DND-41 (cell line): ENCODE measurements around the gene BYSL.

Source experiments
- ATAC-seq: fragments of 200-7000 bp; cut with Tn5 transposase; 3 replicates; pipeline ENCODE4 v1.9.1; 2021; ENCODE audit warnings: low read depth; ENCODE audit not compliant: insufficient read depth
- DNase-seq: peaks from one replicate; pipeline ENCODE4 v3.0.0-alpha.2; 2020
- H2AFZ ChIP-seq: 2 replicates; pipeline ENCODE4 v1.6.0; 2012; ENCODE audit warnings: low read depth, low read length
- H3K27ac ChIP-seq: 2 replicates; pipeline ENCODE4 v1.5.1; 2012; ENCODE audit warnings: low read length, inconsistent platforms
- H3K27me3 ChIP-seq: fragments of 200-600 bp; sonication (generic); 2 replicates; pipeline ENCODE4 v1.6.0; 2012; ENCODE audit warnings: low read length, mild to moderate bottlenecking, inconsistent platforms; ENCODE audit not compliant: insufficient read depth, poor library complexity
- H3K36me3 ChIP-seq: 2 replicates; pipeline ENCODE4 v1.5.1; 2012; ENCODE audit warnings: low read length, inconsistent platforms; ENCODE audit not compliant: insufficient read depth
- H3K4me1 ChIP-seq: 2 replicates; pipeline ENCODE4 v1.5.1; 2012; ENCODE audit warnings: mild to moderate bottlenecking, low read length; ENCODE audit not compliant: insufficient read depth
- H3K4me2 ChIP-seq: 2 replicates; pipeline ENCODE4 v1.6.0; 2012; ENCODE audit warnings: mild to moderate bottlenecking, moderate library complexity, low read length, inconsistent platforms; ENCODE audit not compliant: insufficient read depth
- H3K4me3 ChIP-seq, 2 experiments: fragments of 200-600 bp in 1 of 2; shearing (Covaris generic) in 1 of 2; 2 replicates each; pipeline ENCODE4 v1.5.1; 2012 to 2016; ENCODE audit warnings: inconsistent platforms in 2 of 2, low read length in 2 of 2, mild to moderate bottlenecking in 2 of 2, low read depth in 1 of 2, moderate library complexity in 1 of 2
- H3K79me2 ChIP-seq: 2 replicates; pipeline ENCODE4 v1.6.0; 2012; ENCODE audit warnings: low read length, inconsistent platforms; ENCODE audit not compliant: insufficient read depth
- H3K9ac ChIP-seq: 2 replicates; pipeline ENCODE4 v1.6.0; 2012; ENCODE audit warnings: low read depth, mild to moderate bottlenecking, inconsistent platforms, low read length, moderate library complexity
- H3K9me3 ChIP-seq: 2 replicates; pipeline ENCODE4 v1.5.1; 2012; ENCODE audit warnings: low read length, moderate library complexity, mild to moderate bottlenecking, inconsistent platforms; ENCODE audit not compliant: insufficient read depth, severe bottlenecking
- H4K20me1 ChIP-seq: 2 replicates; pipeline ENCODE4 v1.6.0; 2012; ENCODE audit warnings: low read length; ENCODE audit not compliant: insufficient read depth
- EZH2 ChIP-seq: IDR thresholded peaks from 3 replicates; pipeline ENCODE4 v1.6.1; 2012; ENCODE audit warnings: borderline replicate concordance, low read depth, mild to moderate bottlenecking, moderate library complexity, low read length, inconsistent platforms; ENCODE audit not compliant: severe bottlenecking
- TF ChIP-seq, protein P1 (sequence below): IDR thresholded peaks from 2 replicates; pipeline ENCODE4 v1.5.1; 2012; ENCODE audit warnings: borderline replicate concordance, low read length, moderate library complexity, mild to moderate bottlenecking; ENCODE audit not compliant: poor library complexity, severe bottlenecking; ENCODE audit errors: extremely low read depth

BYSL gene

DNA sequence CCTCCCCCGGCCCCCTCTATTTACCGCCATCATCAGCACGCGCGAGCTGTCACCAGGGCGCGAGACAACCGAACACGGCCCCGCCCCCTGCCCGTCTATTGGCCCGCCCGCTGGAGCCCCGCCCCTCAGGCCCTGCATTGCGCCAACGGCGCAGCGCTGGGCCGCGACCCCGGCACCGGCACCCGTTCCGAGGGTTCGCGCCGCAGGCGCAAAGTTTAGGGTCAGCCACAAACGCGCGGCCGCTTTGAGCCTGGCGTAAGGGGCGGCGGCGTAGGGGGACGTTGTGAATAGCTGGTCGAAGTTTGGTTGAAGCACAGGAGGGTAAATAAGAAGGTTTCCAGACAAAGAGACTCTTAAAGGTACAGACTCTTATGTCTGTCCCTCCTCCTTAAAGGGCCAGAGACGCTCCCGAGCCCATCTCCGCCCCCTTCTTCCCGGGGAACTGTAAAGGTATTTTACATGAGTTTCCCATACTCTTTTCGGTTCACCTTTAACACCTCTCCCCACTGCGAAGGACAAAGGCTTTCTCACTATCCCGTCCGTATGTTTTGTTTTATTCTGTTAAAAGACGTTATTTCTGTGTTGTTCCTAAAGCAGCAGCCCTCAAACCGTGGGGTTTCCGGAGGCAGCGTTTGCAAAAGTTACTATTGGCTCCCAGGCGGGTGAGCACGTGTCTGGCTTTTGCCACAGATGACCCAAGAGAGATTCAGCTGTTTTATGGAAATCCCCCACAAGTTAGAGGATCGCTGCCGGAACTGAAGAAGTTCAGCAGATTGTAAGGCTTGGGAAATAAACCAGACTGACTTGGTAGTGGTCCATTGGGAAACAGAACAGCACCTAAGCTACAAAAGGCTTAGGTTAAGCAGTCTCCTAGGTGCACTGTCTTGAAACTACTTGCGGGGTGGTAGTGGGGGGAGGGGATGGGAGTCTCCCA, 25.7 kb upstream of the BYSL start, which contains the start of gene USP49:
TSS of gene USP49 (minus strand) at position 76 of the 934 bp plus-strand sequence. CDS start 88,392 bp downstream, outside the sequence.
- Histone ChIP-seq H3K4me1 (peaks cover 57% of the 10 kb centered on the region), H3K27me3 (no peaks in the 10 kb centered on the region), H3K27ac (peak within 1 kb of the TSS; percentile 94), H3K9me3 (no peaks in the 10 kb centered on the region), H4K20me1 (no peaks in the 10 kb centered on the region), H2AFZ (peak within 1 kb of the TSS; percentile 98), H3K9ac (peak within 1 kb of the TSS; percentile 85), H3K79me2 (peaks cover 44% of the 10 kb centered on the region), H3K4me2 (peak within 1 kb of the TSS; percentile 92), H3K4me3 (peak within 1 kb of the TSS; percentile 54 to 93), H3K36me3 (peaks cover 4% of the 10 kb centered on the region; the same call in 1 of the 2 replicates)
- DNase-seq, result peak; percentile 95
- TF ChIP-seq EZH2, result no peak
- TF ChIP-seq, protein P1, sequence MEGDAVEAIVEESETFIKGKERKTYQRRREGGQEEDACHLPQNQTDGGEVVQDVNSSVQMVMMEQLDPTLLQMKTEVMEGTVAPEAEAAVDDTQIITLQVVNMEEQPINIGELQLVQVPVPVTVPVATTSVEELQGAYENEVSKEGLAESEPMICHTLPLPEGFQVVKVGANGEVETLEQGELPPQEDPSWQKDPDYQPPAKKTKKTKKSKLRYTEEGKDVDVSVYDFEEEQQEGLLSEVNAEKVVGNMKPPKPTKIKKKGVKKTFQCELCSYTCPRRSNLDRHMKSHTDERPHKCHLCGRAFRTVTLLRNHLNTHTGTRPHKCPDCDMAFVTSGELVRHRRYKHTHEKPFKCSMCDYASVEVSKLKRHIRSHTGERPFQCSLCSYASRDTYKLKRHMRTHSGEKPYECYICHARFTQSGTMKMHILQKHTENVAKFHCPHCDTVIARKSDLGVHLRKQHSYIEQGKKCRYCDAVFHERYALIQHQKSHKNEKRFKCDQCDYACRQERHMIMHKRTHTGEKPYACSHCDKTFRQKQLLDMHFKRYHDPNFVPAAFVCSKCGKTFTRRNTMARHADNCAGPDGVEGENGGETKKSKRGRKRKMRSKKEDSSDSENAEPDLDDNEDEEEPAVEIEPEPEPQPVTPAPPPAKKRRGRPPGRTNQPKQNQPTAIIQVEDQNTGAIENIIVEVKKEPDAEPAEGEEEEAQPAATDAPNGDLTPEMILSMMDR, result no peak
- ATAC-seq, result peak; percentile 84

DNA sequence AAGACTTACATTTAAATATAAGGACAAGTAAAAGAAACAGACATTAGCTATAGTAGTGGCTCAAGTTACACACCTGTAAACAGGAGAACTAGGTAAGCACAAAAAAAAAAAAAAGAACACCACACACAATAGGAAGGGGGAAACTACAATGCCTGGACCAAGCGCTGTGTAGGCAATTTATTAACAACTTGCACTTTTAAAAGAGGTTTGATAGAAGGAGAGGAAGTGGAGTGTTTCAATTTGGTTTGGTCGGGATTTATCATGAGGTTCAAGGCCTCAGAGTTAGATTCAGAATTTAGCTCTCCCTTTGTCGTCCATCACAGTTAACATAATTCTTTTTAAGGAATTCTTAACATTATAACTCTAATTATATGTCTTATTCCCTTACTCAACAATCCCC, 25.0 kb upstream of the BYSL start:
- Histone ChIP-seq H3K79me2 (peaks cover 37% of the 10 kb centered on the region), H3K4me3 (peak overlapping the region; percentile 54 to 93; a peak in 3 of 4 replicates), H3K27me3 (no peaks in the 10 kb centered on the region), H3K4me1 (peaks cover 50% of the 10 kb centered on the region), H4K20me1 (no peaks in the 10 kb centered on the region), H3K27ac (peak overlapping the region; percentile 78), H3K4me2 (peak overlapping the region; percentile 84), H2AFZ (peak overlapping the region; percentile 75), H3K36me3 (no peaks in the 10 kb centered on the region; the same call in 1 of the 2 replicates), H3K9ac (peak overlapping the region; percentile 85), H3K9me3 (no peaks in the 10 kb centered on the region)
- TF ChIP-seq, protein P1, result no peak
- TF ChIP-seq EZH2, result no peak
- DNase-seq, result no peak
- ATAC-seq, result no peak

DNA sequence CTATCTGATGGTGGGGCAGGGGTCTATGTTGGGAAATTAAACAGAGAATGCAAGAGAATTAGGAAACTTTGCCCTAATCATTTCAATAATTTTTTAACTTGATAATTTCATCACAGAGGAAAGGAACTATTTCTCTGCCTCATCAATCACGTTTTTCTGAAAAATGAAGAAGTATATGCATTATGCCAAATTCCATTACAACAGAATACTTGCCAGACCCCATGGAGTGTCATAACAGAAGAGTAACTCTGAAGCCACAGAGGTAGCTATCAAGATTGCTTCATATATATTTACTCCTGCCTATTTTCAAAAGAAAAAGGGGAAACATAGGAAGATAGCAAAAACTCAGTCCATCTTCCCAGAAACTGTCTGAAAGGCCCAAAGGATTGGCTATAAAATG, 20.4 kb upstream of the BYSL start:
- H3K36me3 ChIP-seq, result peaks cover 21% of the 10 kb centered on the region
- no peaks in the 10 kb centered on the region for H3K27me3 ChIP-seq
- no peaks in the 10 kb centered on the region for H4K20me1 ChIP-seq
- no peak overlapping the region for H3K4me2 ChIP-seq
- H3K4me3 ChIP-seq, result no peak overlapping the region
- DNase-seq, result no peak
- H3K79me2 ChIP-seq, result peaks cover 6% of the 10 kb centered on the region; the same call in 1 of the 2 replicates
- peaks cover 20% of the 10 kb centered on the region for H3K4me1 ChIP-seq
- TF ChIP-seq, protein P1, result no peak
- TF ChIP-seq EZH2, result no peak
- no peak overlapping the region for H2AFZ ChIP-seq
- no peak overlapping the region for H3K9ac ChIP-seq
- H3K27ac ChIP-seq, result no peak overlapping the region
- ATAC-seq, result no peak
- no peaks in the 10 kb centered on the region for H3K9me3 ChIP-seq
